Omental fat pad (tissue), 4 donors: Measurements from ENCODE around the gene ITSN1. TPM values are rescaled to one million over a fixed set of nuclear protein-coding genes. Genes with fewer than 3 reads are reported as not detected.

ENCODE experiments used
- ATAC-seq: fragments of 150-250 bp; one replicate; pipeline ENCODE4 v1.9.1; 2016; ENCODE audit warnings: mild to moderate bottlenecking, moderate library complexity; ENCODE audit not compliant: low FRiP score
- DNase-seq: peaks from one replicate; pipeline ENCODE4 v3.0.0-alpha.2; 2019; ENCODE audit warnings: low spot score
- total RNA-seq, 4 donors: library from RNA; depleted of rRNA; stranded (reverse); fragments of >200 nt; gene quantifications; one replicate each; pipeline ENCODE4 v1.1.0, GENCODE V29; 2016
- TF ChIP-seq, protein P1 (sequence below), 3 donors: fragments of 450-650 bp; IDR thresholded peaks; one replicate each; pipeline ENCODE4 v1.5.1; 2016 to 2017; ENCODE audit warnings: antibody characterized with exemption in 3 of 3, mild to moderate bottlenecking in 3 of 3, moderate library complexity in 2 of 3

The ITSN1 gene
- total RNA-seq, 4 donors from 2014 or later, result 71.4 to 248 (median 151) TPM

DNA sequence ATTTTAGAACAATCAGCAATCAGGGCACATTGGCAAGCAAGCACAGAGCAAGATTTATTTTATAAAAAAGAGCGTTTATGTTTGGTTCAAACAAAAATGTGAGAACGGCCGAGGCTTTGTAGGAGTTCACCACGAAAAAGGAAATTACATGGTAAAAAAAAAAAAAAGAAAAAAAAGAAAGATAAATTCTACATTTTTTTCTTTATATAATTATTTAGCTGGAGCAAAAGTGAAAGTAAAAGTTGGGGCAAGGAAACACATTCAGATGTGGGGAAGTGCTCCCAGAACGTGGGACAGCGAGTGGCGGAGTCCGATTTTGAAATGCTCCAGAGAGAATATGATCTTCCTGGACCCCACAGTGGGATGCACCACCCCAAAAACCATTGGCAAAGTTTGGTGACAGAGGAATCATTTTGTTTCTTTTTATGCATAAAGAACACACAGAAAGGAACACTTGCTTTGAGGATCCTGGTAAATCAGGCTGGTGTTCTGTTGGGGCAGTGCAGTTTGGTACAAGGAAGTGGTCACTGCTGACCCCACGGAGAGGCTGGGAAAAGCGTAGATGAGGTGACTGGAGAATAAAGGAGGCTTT, 289.6 kb downstream of the ITSN1 start:
- ATAC-seq (peak; percentile 37), DNase-seq (no peak)
- TF ChIP-seq, protein P1, sequence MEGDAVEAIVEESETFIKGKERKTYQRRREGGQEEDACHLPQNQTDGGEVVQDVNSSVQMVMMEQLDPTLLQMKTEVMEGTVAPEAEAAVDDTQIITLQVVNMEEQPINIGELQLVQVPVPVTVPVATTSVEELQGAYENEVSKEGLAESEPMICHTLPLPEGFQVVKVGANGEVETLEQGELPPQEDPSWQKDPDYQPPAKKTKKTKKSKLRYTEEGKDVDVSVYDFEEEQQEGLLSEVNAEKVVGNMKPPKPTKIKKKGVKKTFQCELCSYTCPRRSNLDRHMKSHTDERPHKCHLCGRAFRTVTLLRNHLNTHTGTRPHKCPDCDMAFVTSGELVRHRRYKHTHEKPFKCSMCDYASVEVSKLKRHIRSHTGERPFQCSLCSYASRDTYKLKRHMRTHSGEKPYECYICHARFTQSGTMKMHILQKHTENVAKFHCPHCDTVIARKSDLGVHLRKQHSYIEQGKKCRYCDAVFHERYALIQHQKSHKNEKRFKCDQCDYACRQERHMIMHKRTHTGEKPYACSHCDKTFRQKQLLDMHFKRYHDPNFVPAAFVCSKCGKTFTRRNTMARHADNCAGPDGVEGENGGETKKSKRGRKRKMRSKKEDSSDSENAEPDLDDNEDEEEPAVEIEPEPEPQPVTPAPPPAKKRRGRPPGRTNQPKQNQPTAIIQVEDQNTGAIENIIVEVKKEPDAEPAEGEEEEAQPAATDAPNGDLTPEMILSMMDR (IDR thresholded peaks at IDR 0.05), result no peak

DNA sequence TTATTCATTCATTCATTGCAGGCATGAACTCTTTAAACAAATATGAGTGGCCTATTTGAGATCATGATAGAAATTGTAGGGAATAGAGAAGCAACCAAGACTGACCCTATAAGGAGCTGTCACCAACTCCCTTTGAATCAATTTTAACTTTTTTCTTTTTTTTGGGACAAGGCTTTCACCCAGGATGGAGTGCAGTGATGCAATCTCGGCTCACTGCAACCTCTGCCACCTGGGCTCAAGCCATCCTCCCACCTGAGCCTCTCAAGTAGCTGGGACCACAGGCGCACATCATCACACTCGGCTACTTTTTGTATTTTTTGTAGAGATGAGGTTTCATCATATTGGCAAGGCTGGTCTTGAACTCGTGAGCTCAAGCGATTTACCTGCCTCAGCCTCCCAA, 290.4 kb downstream of the ITSN1 start:
- TF ChIP-seq, protein P1 (IDR thresholded peaks at IDR 0.05), result no peak
- ATAC-seq (no peak), DNase-seq (no peak)

DNA sequence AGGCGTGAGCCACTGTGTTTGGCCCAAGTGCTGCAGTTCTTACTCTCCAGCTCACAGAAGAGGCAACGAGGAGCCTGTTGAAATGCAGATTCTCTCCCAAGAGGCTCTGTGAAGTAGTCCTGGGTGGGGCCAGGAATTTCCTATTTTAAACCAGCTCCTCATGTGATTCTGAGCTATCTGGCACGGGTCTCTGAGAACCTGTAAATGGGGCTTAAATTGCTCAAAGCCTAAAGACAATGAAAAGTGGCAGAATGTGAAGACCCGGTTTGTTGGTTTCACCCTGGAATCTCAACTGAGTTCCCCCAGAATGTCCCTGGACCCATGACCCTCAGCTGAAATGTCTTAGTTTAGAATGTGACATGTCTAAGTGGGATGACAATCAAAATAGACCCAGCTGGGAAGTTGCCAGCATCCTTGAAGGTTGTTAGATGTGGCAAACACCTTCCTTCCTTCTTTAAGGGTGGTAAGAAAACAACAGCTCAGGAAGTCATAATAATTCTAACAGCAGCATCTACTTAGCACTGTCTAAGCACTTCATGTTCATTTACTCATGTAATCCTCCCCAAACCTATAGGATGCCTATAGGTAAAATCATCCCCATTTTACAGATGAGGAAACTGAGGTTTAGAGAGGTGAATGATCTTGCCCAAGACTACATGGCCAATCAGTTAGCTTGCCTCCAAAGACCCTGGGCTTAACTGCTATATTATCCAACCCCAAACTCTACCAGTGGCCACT, 294.2 kb downstream of the ITSN1 start:
- DNase-seq, result no peak
- ATAC-seq, result no peak
- TF ChIP-seq, protein P1 (IDR thresholded peaks at IDR 0.05), result no peak

DNA sequence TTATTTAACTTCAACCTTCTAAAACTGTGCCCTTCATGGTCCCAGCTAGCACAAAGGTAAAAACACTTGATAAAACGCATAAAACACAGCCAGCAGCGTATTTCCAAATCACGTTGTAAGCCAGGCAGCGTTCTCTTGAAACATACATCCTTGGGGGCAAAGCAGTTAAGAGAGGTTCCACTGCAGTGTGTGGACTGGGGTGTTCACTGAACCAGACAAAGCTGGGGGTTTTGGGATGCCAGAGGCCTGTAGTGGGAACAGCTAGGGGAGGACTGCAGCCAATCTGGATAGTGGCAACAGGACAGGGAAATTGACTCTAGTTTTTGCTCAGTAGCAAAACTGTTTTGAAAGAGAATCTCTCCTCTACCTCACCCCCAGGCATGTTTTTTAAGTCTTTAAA, 294.8 kb downstream of the ITSN1 start:
- ATAC-seq, result no peak
- no peak for DNase-seq
- TF ChIP-seq, protein P1 (IDR thresholded peaks at IDR 0.05), result no peak

DNA sequence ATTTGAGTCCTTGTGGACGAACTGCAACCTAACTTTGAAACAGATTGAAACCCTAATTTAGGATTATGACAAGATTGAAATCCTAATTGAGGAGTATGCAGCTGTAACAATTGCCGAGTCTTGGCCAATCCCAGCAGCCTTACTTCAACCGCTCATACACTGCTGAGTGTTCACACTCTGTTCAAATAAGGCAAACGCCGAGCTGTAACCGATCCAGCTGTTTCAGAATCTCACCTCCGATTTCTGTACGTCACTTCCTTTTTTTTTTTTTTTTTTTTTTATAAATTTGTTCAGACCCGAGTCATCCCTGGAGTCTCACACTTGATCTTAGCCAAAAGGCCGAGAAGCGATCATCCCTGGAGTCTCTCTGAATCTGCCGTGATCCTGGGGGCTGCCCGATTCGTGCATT, 295.6 kb downstream of the ITSN1 start:
- ATAC-seq (no peak), DNase-seq (no peak)
- TF ChIP-seq, protein P1 (IDR thresholded peaks at IDR 0.05), result no peak

DNA sequence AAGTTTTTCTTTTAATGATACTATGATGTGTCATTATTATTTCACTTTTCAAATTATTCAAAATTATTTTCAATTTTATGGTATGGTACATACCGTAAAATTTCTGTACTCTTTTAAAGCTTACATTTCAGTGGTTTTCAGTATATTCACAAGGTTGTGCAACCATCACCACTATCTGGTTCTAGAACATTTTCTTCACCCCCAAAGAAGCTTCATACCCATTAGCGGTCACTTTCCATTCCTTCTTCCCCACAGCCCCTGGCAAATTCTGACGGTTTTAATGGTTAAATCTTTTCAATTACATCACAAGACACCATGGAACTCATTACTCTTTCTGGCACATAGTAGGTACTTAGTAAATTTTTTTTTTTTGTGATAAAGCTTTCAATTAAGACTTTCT, 296.1 kb downstream of the ITSN1 start:
- no peak for DNase-seq
- ATAC-seq, result no peak
- TF ChIP-seq, protein P1 (IDR thresholded peaks at IDR 0.05), result no peak

DNA sequence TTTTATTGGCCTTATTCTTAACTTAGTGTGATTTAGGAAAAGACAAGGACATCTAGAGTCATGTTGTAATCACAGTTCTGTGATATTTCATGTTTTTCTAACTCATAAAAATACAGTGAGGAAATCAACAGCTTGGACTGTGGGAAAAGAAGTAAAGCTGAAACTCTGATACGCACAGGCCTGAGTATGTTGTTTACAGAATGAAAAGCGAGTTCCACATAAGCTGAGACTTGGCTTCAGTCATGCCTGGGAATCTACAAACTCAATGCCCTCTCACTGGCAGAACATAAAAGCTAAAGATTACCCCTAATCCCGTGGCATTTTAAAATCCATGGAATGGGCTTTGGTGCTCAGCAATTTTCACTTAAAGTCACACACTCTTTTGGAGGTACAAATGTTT, 296.9 kb downstream of the ITSN1 start:
- no peak for ATAC-seq
- TF ChIP-seq, protein P1 (IDR thresholded peaks at IDR 0.05), result no peak
- no peak for DNase-seq
